Measurements from ENCODE around the gene RPUSD1.
"Not testable (repeated sequence)": the region's sequence is repeated elsewhere in the genome, so short reads cannot be mapped to it uniquely, and the experiment has no call there.

The RPUSD1 gene

DNA sequence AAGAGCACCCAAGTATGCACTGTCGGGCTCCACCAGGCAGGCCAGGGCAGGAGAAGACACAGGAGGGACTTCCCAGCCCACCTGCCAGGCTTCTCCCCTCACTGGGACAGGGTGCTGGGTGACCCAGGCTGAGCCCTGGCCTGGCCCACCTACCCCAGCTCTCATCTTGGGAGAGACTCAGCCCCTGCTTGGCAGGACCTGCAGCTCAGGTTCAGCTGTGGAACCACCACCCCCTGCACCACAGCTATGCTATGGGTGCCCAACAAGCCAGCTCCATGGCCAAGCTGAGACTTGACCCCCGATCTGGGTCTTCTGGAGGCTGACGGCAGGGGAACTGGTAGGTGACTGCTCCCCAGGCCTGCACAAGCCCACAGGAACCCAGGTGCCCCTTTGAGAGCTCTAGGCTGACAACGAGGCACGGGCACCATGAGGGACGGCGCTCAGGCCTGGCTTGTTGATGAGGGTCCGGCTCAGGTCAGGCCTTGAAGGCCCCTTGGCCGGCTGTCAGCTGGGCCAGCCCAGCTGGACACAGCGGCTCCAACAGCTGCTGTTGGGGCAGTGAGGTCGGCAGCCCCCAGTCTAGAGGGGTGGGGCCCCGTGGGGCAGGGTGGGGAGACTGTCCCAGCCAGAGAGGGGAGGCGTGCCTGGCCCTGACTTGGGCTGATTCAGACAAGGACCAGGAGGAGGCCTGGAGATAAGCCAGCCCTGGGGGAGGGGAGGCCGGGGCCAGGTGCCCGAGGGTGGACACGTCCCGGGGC, 4.6 kb downstream of the RPUSD1 start:
- no peak for DNase-seq (ENCODE audit: low spot score)

DNA sequence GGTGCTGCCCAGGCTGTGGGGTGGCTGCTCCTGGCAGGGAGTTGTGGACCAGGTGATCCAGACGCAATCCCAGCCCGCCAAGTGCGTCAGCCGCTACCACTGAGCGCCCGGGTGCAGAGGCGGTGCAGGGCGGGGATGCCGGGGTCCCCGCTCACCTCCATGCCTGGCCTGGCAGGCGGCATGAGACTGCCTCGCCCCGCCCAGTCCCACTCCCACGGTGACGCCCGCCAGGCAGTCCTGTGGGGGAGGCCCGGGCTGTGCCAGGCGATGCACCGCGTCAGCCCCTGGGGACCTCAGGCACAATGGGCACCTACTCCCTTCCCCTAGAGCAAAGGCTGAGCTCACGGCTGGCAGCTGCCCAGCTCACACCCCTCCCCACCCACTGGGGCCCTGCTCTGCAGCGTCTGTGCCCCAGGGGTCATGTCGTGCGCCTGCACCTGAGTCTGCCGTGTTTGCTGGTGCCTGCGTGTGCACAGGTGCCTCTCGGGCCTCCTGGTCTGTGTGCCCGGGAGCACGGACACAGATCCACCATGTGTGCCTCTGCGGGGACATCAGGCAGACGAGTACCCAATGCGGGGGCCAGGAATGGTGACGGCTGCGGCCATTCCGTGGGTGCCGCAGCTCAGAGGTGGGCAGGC, 5.3 kb downstream of the RPUSD1 start:
- no peak for DNase-seq (ENCODE audit: low spot score)

DNA sequence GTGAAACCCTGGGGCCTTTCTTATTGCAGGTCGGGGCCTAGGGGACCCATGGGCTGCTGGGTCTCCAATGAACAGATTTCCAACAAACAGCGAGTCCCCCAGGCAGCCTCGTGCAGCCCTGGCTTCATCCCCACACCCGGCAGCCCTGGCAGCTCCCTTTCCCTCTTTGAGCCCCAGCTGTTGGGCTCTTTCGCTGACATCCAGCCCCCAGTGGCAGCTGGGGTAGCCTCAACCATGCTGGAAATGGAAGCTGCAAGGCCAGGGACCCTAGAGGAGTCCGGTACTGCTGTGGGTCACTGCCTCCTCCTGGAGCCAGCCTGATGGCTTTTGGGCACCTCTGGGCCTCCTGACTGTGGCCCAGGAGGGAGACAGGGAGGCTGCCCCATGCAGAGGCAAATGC, 5.9 kb downstream of the RPUSD1 start:
- DNase-seq (ENCODE audit: low spot score): no peak

DNA sequence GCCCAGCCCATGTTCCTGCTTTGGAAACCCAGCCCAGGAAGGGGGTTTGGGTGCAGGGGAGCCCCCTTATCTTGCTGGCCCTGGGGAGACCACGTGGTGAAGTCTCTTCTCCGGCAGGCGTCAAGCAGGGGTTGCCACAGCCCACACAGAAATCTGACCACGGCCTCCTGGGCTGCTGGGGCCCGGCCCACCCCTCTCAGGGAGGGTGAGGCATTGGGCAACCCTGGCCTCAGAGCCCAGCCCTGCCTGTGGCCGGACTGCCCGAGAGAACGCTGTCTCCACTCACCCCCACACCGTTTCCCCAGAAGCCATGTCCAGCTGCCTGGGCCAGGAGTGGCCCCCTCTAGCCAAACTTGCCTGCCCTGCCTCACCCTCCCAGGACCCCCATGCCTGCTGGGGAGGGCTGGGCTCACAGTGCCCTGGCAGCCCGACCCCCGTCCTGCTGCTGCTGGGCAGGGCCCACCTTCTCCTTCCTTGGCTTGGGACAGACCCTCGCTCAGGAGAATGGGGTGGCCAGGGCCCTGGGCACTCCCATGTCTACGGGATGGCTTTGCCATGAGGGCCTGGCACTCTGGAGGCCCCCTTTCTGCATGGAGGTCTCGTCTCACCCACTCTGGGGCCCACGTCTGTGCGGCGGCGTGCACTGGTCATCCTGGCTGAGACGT, 6.7 kb downstream of the RPUSD1 start:
- DNase-seq (ENCODE audit: low spot score): no peak

DNA sequence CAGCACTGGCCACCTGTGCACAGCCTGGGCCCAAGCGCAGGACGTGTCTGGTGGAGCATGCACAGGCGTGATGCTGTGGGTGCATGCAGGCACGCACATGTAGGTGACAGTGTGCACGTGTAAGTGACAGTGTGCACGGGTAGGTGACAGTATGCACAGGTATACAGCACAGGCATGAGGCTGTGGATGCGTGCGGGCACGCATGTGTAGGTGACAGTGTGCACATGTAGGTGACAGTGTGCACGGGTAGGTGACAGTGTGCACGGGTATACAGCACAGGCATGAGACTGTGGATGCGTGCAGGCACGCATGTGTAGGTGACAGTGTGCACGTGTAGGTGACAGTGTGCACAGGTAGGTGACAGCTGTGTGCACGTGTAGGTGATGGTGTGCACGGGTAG, 7.9 kb downstream of the RPUSD1 start:
- DNase-seq (ENCODE audit: low spot score): no peak

DNA sequence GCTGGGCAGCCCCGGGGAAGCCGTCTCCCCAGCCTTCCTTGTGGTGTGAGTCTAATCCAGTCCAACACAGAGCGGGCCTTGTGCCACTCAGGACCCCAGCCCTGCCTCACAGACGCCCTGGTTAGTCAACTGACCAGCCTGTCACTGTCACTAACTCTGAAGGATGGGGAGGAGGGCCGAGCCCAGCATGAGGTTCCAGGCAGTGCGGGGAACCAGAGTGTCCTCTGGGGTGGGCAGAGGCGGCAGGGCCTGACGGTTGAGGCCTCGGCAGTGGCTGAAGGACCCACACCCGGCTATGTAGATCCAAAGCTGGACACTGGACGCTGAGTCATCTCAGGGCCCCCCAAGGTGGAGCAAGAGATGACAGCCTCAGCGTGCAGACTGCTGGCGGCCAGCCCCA, 8.6 kb downstream of the RPUSD1 start:
- no peak for DNase-seq (ENCODE audit: low spot score)

DNA sequence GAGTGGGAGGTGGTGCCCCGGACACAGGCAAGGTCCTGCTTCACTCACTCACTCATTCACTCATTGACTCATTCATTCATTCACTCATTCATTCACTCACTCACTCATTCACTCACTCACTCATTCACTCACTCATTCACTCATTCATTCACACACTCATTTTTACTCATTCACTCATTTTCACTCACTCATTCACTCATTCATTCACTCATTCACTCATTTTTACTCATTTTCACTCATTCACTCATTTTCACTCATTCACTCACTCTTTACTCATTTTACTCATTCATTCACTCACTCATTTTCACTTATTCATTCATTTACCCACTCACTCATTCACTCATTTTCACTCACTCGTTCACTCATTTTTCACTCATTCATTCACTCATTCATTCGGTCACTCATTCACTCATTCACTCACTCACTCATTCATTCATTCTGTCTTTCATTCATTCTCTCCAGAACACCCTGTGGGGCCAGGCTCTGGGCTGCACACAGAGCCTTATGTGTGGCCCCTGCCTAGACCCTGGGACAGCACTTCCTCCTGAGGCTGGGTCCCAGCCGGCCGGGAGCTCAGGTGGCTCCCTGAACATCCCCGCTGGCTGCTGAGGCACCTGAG, 9.2 kb downstream of the RPUSD1 start:
- DNase-seq (ENCODE audit: low spot score): no peak

DNA sequence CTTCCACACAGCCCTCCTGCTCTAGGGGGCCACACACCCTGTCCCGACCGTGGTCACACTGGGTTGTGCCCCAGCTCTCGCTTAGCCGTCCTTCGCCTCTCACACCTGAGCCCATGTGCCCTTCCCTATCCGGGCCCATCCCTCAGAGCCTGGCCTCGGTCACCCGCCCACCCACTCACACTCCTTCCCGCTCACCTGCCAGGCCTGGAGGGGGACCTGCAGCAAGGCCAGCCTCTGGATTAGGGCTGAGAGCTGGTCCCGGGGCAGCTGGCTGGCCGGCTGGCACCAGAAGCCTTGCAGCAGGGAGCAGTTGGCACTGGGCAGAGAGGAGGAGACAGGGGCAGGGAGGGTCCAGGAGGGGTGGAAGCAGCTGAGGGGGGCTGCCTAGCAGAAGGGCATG, 9.7 kb downstream of the RPUSD1 start:
- no peak for DNase-seq (ENCODE audit: low spot score)

DNA sequence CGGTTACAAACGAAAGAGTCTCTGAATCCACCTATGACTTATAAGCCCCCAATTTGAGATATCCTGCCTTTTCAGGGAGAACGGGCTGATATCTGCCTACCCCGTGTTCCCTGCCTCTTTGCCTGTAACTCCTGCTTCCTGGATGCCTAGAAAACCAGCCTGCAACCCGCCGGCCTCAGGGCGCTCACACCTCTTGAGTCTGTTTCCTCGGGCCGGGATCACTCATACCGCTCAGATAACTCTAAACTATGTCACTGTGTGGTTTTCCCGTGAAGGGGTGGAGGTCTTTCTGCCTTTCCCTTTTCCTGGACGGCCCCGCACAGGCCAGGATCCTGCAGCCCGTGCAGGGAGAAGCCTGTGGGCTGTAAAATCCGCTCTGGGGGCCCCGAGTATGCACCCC, 10.4 kb downstream of the RPUSD1 start:
- DNase-seq (ENCODE audit: low spot score): no peak

DNA sequence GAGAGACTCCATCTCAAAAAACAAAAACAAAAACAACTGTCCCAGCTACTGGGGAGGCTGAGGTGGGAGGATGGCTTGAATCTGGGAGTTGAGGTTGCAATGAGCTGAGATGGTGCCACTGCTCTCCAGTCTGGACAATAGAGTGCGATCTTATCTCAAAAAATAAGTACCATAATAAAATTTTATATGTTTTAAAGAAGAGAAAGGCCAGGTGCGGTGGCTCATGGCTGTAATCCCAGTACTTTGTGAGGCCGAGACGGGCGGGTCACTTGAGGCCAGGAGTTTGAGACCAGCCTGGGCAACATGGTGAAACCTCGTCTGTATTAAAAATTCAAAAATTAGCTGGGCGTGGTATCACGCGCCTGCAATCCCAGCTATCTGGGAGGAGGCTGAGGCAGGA, 11.4 kb downstream of the RPUSD1 start:
- DNase-seq (ENCODE audit: low spot score): no peak

DNA sequence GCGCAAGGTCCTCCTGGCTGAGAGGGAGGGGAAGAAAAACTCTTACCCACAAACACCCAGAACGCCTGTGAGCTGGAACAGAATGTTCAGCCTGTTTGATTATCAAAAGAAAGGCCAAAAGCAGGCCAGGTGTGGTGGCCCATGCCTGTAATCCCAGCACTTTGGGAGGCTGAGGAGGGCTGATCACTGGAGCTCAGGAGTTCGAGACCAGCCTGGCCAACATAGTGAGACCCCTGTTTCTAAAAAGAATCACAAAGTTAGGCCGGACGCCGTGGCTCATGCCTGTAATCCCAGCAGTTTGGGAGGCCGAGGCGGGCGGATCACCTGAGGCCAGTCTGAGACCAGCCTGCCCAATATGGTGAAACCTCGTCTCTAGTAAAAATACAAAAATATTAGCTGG, 11.9 kb downstream of the RPUSD1 start:
- not testable (repeated sequence) for DNase-seq (ENCODE audit: low spot score)

DNA sequence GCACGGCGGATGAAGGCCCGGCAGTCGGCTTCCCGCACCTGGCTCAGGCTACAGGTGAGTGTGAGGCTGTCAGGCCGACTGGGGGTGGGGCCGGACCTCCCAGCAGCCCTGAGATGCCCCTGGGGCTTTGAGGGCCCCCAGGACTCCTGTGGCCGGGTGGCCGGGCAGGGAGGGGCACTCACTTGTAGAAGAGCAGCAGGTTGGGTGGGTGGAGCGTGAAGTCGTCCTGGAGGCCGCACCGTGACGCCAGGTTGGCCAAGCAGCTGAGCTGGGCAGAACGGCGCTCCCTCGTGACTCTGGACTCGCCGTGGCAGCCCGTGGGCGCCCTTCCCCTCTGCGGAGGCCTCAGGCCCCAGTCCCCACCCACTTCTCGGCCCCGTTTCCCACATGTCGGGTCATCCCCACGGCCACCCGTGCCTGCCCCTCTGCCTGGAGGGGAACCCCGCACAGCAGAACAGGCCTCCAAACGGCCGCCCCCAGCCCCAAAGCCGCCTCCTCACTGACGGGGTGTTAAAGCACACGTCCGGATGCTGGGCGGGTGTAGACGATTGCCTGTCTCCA, 12.9 kb downstream of the RPUSD1 start:
- DNase-seq (ENCODE audit: low spot score): no peak

DNA sequence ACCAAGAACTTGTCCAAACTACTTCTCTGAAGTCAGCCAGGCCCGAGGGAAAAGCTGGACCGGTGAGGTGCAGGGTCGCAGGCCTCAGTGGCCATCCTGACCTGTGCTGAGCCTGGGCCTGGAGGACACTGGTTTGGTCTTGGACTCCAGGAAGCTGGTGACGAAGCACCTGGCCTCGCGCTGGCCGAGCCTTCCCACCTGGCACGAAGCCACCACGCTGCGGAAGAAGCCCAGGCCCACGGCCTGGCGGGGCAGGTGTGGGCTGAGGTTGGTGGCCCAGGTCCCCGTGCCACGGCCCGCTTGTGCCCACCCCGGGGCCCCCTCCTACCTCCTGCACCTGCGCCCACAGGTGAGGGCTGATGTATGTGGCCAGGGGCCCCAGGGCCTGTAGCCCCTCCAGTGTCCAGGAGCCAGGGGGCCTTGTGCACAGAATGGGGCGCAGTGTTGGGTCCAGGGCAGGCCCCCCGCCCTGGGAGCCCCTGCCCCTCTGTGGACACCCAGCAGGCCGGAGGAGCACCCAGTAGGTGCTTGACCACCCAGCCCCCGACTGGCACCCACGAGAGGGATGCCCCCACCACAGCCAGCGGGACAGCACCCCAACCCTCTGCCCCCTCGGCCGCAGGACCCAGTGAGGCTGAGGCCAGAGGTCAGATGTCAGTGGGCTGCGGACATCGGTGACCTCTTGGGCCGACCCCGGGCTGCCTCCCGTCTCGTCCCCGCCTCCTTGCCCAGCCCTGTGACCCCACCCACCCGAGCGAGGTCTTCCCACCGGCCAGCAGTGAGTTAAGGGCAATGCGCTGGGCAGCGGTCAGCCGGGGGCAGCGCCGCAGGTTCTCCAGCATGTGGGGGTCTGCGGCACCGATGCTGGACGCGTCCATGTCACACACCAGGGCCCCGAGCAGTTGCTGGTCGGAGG, 13.8 kb downstream of the RPUSD1 start:
- DNase-seq (ENCODE audit: low spot score): no peak

DNA sequence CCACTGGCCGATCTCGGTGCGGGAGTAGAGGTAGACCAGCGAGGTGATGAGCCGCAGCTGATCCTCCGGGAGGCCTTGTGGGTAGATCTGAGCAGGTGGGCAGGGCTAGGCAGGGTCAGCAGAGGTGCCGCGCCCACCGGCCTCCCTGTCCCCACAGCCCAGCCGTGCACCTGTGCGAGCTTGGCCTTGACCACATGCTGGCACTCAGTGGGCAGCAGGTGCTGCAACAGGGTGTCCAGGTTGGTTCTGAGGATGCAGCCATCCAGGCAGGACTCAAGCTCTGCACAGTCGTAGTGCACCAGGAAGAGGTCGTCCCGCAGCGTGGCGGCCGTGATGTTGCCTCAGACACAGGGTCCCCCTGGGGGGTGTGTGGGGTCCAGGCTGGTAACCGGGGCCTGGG, 15.2 kb downstream of the RPUSD1 start:
- no peak for DNase-seq (ENCODE audit: low spot score)

DNA sequence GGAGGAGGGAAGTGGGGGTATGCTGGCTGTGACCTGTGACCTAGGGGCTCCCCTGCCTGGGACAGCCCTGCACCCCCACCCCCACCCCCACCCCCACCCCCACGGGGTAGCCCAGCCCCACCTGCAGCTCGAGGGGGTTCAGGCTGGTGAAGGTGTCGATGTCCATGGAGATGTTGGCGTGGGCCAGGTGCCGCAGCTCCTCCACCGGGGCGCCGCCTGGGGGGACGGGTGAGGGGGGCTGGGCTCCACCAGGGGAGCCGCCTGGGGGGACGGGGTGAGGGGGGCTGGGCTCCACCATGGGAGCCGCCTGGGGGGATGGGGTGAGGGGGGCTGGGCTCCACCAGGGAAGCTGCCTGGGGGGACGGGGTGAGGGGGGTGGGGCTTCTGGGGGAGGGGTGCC, 17.8 kb downstream of the RPUSD1 start:
- no peak for DNase-seq (ENCODE audit: low spot score)

DNA sequence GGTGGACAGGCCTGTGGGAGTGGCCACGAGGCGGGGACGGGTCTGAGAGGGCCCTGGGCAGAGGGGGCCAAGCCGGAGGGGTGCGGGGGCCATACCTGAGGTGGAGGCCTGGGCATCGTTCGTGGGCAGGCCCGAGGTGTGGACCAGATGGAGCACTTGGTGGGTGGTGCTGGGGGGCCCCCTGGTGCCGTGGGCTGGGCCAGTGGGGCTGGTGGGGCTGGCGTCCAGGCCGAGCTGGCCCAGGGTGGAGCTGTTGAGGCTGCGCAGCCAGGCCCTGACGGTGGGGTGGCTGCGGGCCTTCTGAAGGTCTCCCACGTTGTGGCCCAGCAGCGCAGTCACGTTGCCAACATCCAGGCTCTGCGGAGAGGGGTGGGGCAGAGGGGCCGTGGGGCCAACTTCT, 18.2 kb downstream of the RPUSD1 start:
- DNase-seq (ENCODE audit: low spot score): no peak

DNA sequence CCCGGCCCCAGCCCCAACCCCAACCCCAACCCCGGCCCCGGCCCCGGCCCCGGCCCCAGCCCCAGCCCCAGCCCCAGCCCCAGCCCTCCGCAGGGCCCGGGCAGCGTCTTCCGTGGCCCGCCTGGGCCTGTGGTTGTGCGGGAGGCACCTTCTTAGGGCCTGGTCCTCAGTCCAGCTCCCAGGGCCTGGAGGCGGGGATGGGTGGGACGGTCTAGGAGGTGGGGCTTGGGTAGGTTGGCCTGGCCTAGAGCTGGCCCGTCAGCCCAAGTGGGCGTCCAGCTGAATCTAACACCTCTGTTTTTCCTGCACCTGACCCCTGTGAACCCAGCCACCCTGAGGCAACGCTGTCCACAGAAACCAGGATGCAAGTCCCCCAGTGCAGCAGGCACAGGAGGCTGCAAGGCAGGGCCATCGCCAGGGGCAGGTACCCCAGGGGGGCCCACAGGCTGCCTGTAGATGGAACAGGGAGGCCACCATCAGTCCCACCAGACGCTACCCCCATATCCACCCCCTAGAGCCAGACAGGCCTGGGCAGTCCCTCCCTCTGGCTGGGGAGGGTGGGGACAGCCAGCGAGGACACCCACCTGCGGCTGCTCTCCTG, 18.9 kb downstream of the RPUSD1 start:
- DNase-seq (ENCODE audit: low spot score): no peak

DNA sequence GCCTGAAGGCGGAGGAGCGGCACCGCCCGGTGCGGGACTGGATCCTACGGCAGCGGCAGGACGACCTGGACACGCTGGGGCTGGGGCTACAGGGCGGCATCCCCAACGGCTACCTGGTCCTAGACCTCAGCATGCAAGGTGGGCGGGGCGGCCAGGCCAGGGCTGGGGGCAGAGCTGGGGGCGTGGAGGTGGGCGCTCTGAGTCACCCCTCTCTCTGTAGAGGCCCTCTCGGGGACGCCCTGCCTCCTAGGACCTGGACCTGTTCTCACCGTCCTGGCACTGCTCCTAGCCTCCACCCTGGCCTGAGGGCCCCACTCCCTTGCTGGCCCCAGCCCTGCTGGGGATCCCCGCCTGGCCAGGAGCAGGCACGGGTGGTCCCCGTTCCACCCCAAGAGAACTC, 19.8 kb downstream of the RPUSD1 start:
- DNase-seq (ENCODE audit: low spot score): no peak

DNA sequence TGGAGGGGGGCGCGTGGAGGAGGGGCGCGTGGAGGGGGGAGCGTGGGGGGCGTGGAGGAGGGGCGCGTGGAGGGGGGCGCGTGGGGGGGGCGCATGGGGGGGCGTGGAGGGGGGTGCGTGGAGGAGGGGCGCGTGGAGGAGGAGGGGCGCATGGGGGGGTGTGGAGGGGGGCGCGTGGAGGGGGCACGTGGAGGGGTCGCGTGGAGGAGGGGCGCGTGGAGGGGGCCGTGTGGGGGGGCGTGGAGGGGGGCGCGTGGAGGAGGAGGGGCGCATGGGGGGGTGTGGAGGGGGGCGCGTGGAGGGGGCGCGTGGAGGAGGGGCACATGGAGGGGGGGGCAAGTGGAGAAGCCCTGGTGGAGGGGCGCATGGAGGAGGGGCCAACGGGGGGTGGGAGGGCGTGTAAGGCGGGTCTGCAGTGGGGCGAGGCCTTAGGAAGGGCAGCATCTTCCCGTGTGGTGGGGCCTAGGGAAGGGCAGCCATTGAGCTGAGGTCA, 20.4 kb downstream of the RPUSD1 start:
- DNase-seq (ENCODE audit: low spot score): no peak

DNA sequence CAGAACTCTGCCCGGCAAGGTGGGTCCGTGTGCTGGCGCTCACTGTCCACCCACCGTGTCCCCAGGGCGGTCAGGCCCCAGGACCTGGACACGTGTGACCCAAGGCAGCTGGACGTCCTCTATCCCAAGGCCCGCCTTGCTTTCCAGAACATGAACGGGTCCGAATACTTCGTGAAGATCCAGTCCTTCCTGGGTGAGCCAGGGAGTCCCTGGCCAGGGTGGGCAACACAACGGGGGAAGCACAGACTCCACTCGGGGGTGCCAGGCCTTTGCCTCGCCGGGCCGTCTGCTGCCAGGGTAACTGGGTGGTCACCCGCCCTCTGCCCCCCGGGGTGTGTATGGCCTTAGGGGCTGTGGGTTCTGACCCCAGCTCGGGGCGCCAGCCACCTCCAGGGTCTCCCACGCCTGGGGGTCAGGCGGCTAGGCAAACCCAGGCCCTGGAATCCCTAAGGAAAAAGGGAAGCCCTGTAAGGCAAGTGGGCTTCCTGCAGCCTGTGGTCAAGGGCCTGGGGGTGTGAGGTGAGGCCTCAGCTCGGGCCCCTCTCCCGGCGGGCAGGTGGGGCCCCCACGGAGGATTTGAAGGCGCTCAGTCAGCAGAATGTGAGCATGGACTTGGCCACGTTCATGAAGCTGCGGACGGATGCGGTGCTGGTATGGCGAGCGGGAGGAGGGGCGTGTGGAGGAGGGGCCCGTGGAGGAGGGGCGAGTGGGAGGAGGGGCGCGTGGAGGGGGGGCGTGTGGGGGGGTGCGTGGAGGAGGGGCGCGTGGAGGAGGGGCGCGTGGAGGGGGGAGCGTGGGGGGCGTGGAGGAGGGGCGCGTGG, 21.2 kb downstream of the RPUSD1 start:
- no peak for DNase-seq (ENCODE audit: low spot score)

Data from iPS-NIHi11 (cell line).